B cell (primary cell): Measurements from ENCODE around the gene CAMTA1. TPM values are rescaled to one million over a fixed set of nuclear protein-coding genes. Genes with fewer than 3 reads are reported as not detected.

Source experiments
- ATAC-seq: fragments of 200-7000 bp; cut with Tn5 transposase; one replicate; pipeline ENCODE4 v1.10.0; 2021; ENCODE audit warnings: low read depth, mild to moderate bottlenecking, moderate number of reproducible peaks, moderate library complexity
- CTCF ChIA-PET: fragments of 350-600 bp; sonication (Branson Sonifier 250); formaldehyde crosslinking; loops from one replicate; lab custom pipeline; 2021; ENCODE audit warnings: antibody characterized with exemption, inconsistent platforms; lab: Charles Lee
- POLR2A ChIA-PET: fragments of 350-600 bp; sonication (Branson Sonifier 250); formaldehyde crosslinking; loops from one replicate; lab custom pipeline; 2021; ENCODE audit warnings: antibody characterized with exemption; lab: Charles Lee
- DNase-seq: peaks from one replicate; pipeline ENCODE4 v3.0.0; 2013
- H2AFZ ChIP-seq: 2 replicates; pipeline ENCODE4 v1.6.1; 2012; ENCODE audit warnings: mild to moderate bottlenecking, low read depth, low read length; ENCODE audit not compliant: insufficient read depth, poor library complexity, severe bottlenecking
- H3K27ac ChIP-seq, 2 donors: 1 replicate in 1 of 2; 2 replicates in 1 of 2; pipeline ENCODE4 v1.5.1; 2012 to 2013; ENCODE audit warnings: low read length in 2 of 2, mild to moderate bottlenecking in 2 of 2, moderate library complexity in 1 of 2
- H3K27me3 ChIP-seq, 4 experiments: fragments of 200-600 bp in 1 of 4; sonication (generic) in 1 of 4; replicated peaks in 1 of 4; 1 replicate in 2 of 4; 2 replicates in 2 of 4; pipeline versions ENCODE4 v1.6.1 to v1.7.0; 2013 to 2016; ENCODE audit warnings: low read length in 3 of 4, mild to moderate bottlenecking in 2 of 4, mixed read lengths in 1 of 4, moderate library complexity in 1 of 4; ENCODE audit not compliant: insufficient read depth in 4 of 4, control insufficient read depth in 3 of 4; ENCODE audit errors: control extremely low read depth in 1 of 4
- H3K36me3 ChIP-seq, 2 experiments: replicated peaks in 1 of 2; 1 replicate in 1 of 2; 2 replicates in 1 of 2; pipeline versions ENCODE4 v1.6.1 to v1.7.1; 2013; ENCODE audit warnings: low read length in 1 of 2; ENCODE audit not compliant: insufficient read depth in 2 of 2, control insufficient read depth in 1 of 2; ENCODE audit errors: control extremely low read depth in 1 of 2, extremely low read depth in 1 of 2
- H3K4me1 ChIP-seq, 2 donors: fragments of 200-600 bp in 1 of 2; sonication (generic) in 1 of 2; 1 replicate in 1 of 2; 2 replicates in 1 of 2; pipeline versions ENCODE4 v1.5.1 to v1.6.1; 2013 to 2017; ENCODE audit warnings: low read length in 2 of 2; ENCODE audit not compliant: control insufficient read depth in 2 of 2, insufficient read depth in 2 of 2
- H3K4me2 ChIP-seq: replicated peaks from 2 replicates; pipeline ENCODE3; 2012; ENCODE audit warnings: mild to moderate bottlenecking, low read depth, low read length; ENCODE audit not compliant: poor library complexity, severe bottlenecking
- H3K4me3 ChIP-seq, 5 experiments: fragments of 200-600 bp in 1 of 5; sonication (generic) in 1 of 5; 1 replicate in 3 of 5; 2 replicates in 2 of 5; pipeline versions ENCODE4 v1.5.1 to v1.7.0; 2011 to 2016; ENCODE audit warnings: low read length in 4 of 5, mild to moderate bottlenecking in 4 of 5, low read depth in 2 of 5, control low read depth in 1 of 5, moderate library complexity in 1 of 5; ENCODE audit not compliant: insufficient read depth in 1 of 5; ENCODE audit errors: control extremely low read depth in 1 of 5, extremely low read depth in 1 of 5
- H3K79me2 ChIP-seq: fragments of 200-600 bp; sonication (generic); one replicate; pipeline ENCODE4 v1.6.0; 2016; ENCODE audit warnings: low read length; ENCODE audit not compliant: control insufficient read depth, insufficient read depth
- H3K9ac ChIP-seq: fragments of 200-600 bp; sonication (generic); 2 replicates; pipeline ENCODE4 v1.6.1; 2017; ENCODE audit warnings: mild to moderate bottlenecking, low read length, moderate library complexity
- H3K9me3 ChIP-seq, 3 donors: one replicate each; pipeline versions ENCODE4 v1.6.1 to v1.7.1; 2013; ENCODE audit warnings: low read length in 2 of 3; ENCODE audit not compliant: control insufficient read depth in 2 of 3, insufficient read depth in 1 of 3; ENCODE audit errors: control extremely low read depth in 1 of 3
- H4K20me1 ChIP-seq: 2 replicates; pipeline ENCODE4 v1.6.0; 2012; ENCODE audit warnings: mild to moderate bottlenecking, low read length; ENCODE audit not compliant: insufficient read depth, control insufficient read depth, poor library complexity, severe bottlenecking
- H3K27ac Mint-ChIP-seq: one replicate; pipeline ENCODE4 v1.8.0; 2021; ENCODE audit warnings: mixed read lengths
- H3K27me3 Mint-ChIP-seq: one replicate; pipeline ENCODE4 v1.8.0; 2021; ENCODE audit warnings: mixed read lengths
- H3K4me1 Mint-ChIP-seq: one replicate; pipeline ENCODE4 v1.8.0; 2021; ENCODE audit warnings: mixed read lengths
- H3K4me3 Mint-ChIP-seq: one replicate; pipeline ENCODE4 v1.8.0; 2021; ENCODE audit warnings: mixed read lengths
- H3K9me3 Mint-ChIP-seq: one replicate; pipeline ENCODE4 v1.8.0; 2022; ENCODE audit warnings: mixed read lengths; ENCODE audit not compliant: insufficient read depth
- CTCF ChIP-seq: fragments of 200-600 bp; IDR thresholded peaks from one replicate; pipeline ENCODE4 v1.8.0; 2022; ENCODE audit warnings: antibody characterized with exemption, mild to moderate bottlenecking
- EZH2 ChIP-seq: IDR thresholded peaks from 2 replicates; pipeline ENCODE4 v1.6.1; 2012; ENCODE audit warnings: borderline replicate concordance, low read depth, mild to moderate bottlenecking, moderate library complexity, low read length; ENCODE audit not compliant: insufficient read depth, poor library complexity, severe bottlenecking
- WGBS: methylation state at CpG from one replicate; pipeline ENCODE4 v1.1.5; 2013; ENCODE audit warnings: missing lambda C conversion rate; ENCODE audit not compliant: insufficient coverage; 5-methylcytosine and 5-hydroxymethylcytosine counted together
- intact Hi-C: fragments of 100-400 bp; cut with micrococcal nuclease; formaldehyde crosslinking; loops from one replicate; pipeline ENCODE4 v1.10.0; 2022
- polyA plus RNA-seq: library from polyadenylated mRNA; depleted of rRNA; stranded (reverse); fragments of >200 nt; gene quantifications from 2 replicates; pipeline ENCODE4 v1.2.3, GENCODE V29; 2012
- total RNA-seq, 2 donors: library from RNA; stranded (reverse); fragments of 120-200 nt in 1 of 2; gene quantifications; 1 replicate in 1 of 2; 2 replicates in 1 of 2; pipeline versions ENCODE4 v1.2.3 to v1.2.4, GENCODE V29; 2013 to 2022

CAMTA1 gene
- total and polyA plus RNA-seq, 2 donors (not counting 1 experiment from before 2014, with no cell fraction given), result 42.2 to 45.7 TPM

GRCh38 chr1:7325254-7325653, 540.0 kb downstream of the CAMTA1 start:
- 88% methylated on average over 3 of the region's 3 CpGs for WGBS
- H3K4me2 ChIP-seq, result no peak overlapping the region
- H3K27me3 ChIP-seq, result peaks cover 0 to 7% (median 0%) of the 10 kb centered on the region in 4 experiments
- Mint-ChIP-seq H3K9me3 (peaks cover 5% of the 10 kb centered on the region), H3K27ac (no peak overlapping the region), H3K4me3 (no peak overlapping the region), H3K27me3 (peaks cover 18% of the 10 kb centered on the region), H3K4me1 (no peaks in the 10 kb centered on the region)
- no peaks in the 10 kb centered on the region for H3K4me1 ChIP-seq
- no peaks in the 10 kb centered on the region for H4K20me1 ChIP-seq
- no peak overlapping the region for H3K9ac ChIP-seq
- POLR2A ChIA-PET, result no interaction called here
- ATAC-seq (no peak), DNase-seq (no peak)
- H3K4me3 ChIP-seq, result no peak overlapping the region
- H3K36me3 ChIP-seq, result no peaks in the 10 kb centered on the region
- H2AFZ ChIP-seq, result no peak overlapping the region
- H3K79me2 ChIP-seq, result no peaks in the 10 kb centered on the region
- TF ChIP-seq CTCF (no peak), EZH2 (no peak)
- peaks cover 0 to 4% (median 1%) of the 10 kb centered on the region in 3 donors for H3K9me3 ChIP-seq
- intact Hi-C loops, result no loop called here
- CTCF ChIA-PET, result no interaction called here
- no peak overlapping the region for H3K27ac ChIP-seq

DNA sequence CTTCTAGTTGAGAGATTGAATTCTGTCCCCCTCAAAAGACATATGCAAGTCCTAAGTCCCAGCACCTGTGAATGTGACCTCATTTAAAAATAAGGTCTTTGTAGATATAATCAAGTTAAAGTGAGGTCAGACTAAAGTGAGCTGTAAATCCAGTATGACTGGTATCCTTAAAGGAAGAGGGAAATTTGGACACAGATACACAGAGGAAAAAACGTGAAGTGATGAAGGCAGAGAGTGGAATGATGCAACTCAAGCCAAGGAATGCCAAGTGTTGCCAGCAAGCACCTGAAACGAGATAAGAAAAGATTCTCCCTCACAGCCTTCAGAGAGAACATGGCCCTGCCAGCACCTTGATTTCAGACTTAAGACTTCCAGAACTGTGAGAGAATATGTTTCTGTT, 541.1 kb downstream of the CAMTA1 start:
- Histone ChIP-seq H3K79me2 (no peaks in the 10 kb centered on the region), H3K4me2 (no peak overlapping the region), H3K9ac (no peak overlapping the region), H2AFZ (no peak overlapping the region), H3K9me3 (peaks cover 0 to 4% (median 1%) of the 10 kb centered on the region in 3 donors), H3K27ac (no peak overlapping the region), H3K4me3 (no peak overlapping the region), H3K4me1 (no peaks in the 10 kb centered on the region), H3K27me3 (peaks cover 0 to 7% (median 0%) of the 10 kb centered on the region in 4 experiments), H4K20me1 (no peaks in the 10 kb centered on the region), H3K36me3 (no peaks in the 10 kb centered on the region)
- POLR2A ChIA-PET, result no interaction called here
- Mint-ChIP-seq H3K27me3 (peaks cover 18% of the 10 kb centered on the region), H3K9me3 (peaks cover 5% of the 10 kb centered on the region), H3K27ac (no peak overlapping the region), H3K4me3 (no peak overlapping the region), H3K4me1 (no peaks in the 10 kb centered on the region)
- TF ChIP-seq CTCF, result no peak
- no peak for TF ChIP-seq EZH2
- intact Hi-C loops, result no loop called here
- 42% methylated on average over 1 of the region's 2 CpGs for WGBS
- DNase-seq, result no peak
- no peak for ATAC-seq
- CTCF ChIA-PET, result no interaction called here
